C4-2B (cell line): Measurements from ENCODE around the gene GARNL3.

Experiments used
- H3K27ac ChIP-seq: fragments of 450-650 bp; 2 replicates; pipeline ENCODE4 v1.5.1; 2017
- CTCF ChIP-seq: fragments of 450-650 bp; conservative IDR thresholded peaks from 2 replicates; pipeline ENCODE4 v1.5.1; 2017; ENCODE audit warnings: mild to moderate bottlenecking
- ZFX ChIP-seq: fragments of 450-650 bp; IDR thresholded peaks from 2 replicates; pipeline ENCODE4 v1.6.1; 2017

Gene GARNL3

GRCh38 chr9:127305838-127306226 lies 41.3 kb downstream of the GARNL3 start:
- H3K27ac ChIP-seq = no peak overlapping the region
- TF ChIP-seq ZFX (no peak), CTCF (no peak)

- TF ChIP-seq ZFX (no peak), CTCF (no peak)
- no peak overlapping the region for H3K27ac ChIP-seq
These were observed 43.2 kb downstream of the GARNL3 start for GRCh38 chr9:127307802-127308201.

- H3K27ac ChIP-seq = no peak overlapping the region
- TF ChIP-seq ZFX = no peak
- no peak for TF ChIP-seq CTCF
These were observed 44.3 kb downstream of the GARNL3 start for GRCh38 chr9:127308652-127309434.

GRCh38 chr9:127309715-127310114 lies 45.1 kb downstream of the GARNL3 start:
- H3K27ac ChIP-seq = no peak overlapping the region
- TF ChIP-seq ZFX (no peak), CTCF (no peak)

- H3K27ac ChIP-seq = no peak overlapping the region
- TF ChIP-seq CTCF (peak; percentile 72), ZFX (no peak)
These were observed 46.7 kb downstream of the GARNL3 start for GRCh38 chr9:127311239-127311741.

- H3K27ac ChIP-seq = no peak overlapping the region
- TF ChIP-seq CTCF = no peak
These were observed 48.5 kb downstream of the GARNL3 start for GRCh38 chr9:127313042-127313560.

- TF ChIP-seq CTCF (no peak), ZFX (no peak)
- no peak overlapping the region for H3K27ac ChIP-seq
These were observed 50.3 kb downstream of the GARNL3 start for GRCh38 chr9:127314911-127315310.
